Measurements from ENCODE around the gene PAN3.

PAN3 gene

GRCh38 chr13:28258417-28258816, 120.1 kb downstream of the PAN3 start:
- Histone ChIP-seq H3K4me3 (ENCODE audit: low read depth, low read length, poor library complexity, severe bottlenecking) (no peak overlapping the region), H3K9me3 (ENCODE audit: low read length) (no peaks in the 10 kb centered on the region), H3K9me2 (ENCODE audit: low read depth, low read length) (no peaks in the 10 kb centered on the region), H3K27me3 (ENCODE audit: insufficient read depth, low read length) (no peaks in the 10 kb centered on the region), H3K79me2 (ENCODE audit: insufficient read depth, low read length) (no peaks in the 10 kb centered on the region), H3K9ac (ENCODE audit: low read length) (no peak overlapping the region), H3F3A (ENCODE audit: insufficient read depth, low read length) (no peaks in the 10 kb centered on the region), H3K4me2 (ENCODE audit: low read length) (no peak overlapping the region), H4K20me1 (ENCODE audit: insufficient read depth, low read length) (no peaks in the 10 kb centered on the region), H3K4me1 (ENCODE audit: insufficient read depth, low read length, severe bottlenecking) (no peaks in the 10 kb centered on the region), H2AFZ (ENCODE audit: low read length) (no peak overlapping the region), H3K36me3 (ENCODE audit: insufficient read depth, low read length) (peaks cover 24% of the 10 kb centered on the region), H3K27ac (ENCODE audit: low read depth, low read length, poor library complexity, severe bottlenecking) (no peak overlapping the region)
- TF ChIP-seq EZH2 (IDR thresholded peaks at IDR 0.05; ENCODE audit: borderline replicate concordance, low read length) (no peak), CTCF (IDR thresholded peaks at IDR 0.05; ENCODE audit: low read length) (no peak)

GRCh38 chr13:28267497-28267896, 129.2 kb downstream of the PAN3 start:
- Histone ChIP-seq H3K27ac (ENCODE audit: low read depth, low read length, poor library complexity, severe bottlenecking) (no peak overlapping the region), H3K4me3 (ENCODE audit: low read depth, low read length, poor library complexity, severe bottlenecking) (no peak overlapping the region), H3K4me2 (ENCODE audit: low read length) (no peak overlapping the region), H3K9me2 (ENCODE audit: low read depth, low read length) (no peaks in the 10 kb centered on the region), H3K27me3 (ENCODE audit: insufficient read depth, low read length) (no peaks in the 10 kb centered on the region), H2AFZ (ENCODE audit: low read length) (no peak overlapping the region), H3K9me3 (ENCODE audit: low read length) (no peaks in the 10 kb centered on the region), H3K4me1 (ENCODE audit: insufficient read depth, low read length, severe bottlenecking) (peaks cover 16% of the 10 kb centered on the region), H3K36me3 (ENCODE audit: insufficient read depth, low read length) (peaks cover 47% of the 10 kb centered on the region), H3K9ac (ENCODE audit: low read length) (no peak overlapping the region), H4K20me1 (ENCODE audit: insufficient read depth, low read length) (no peaks in the 10 kb centered on the region), H3F3A (ENCODE audit: insufficient read depth, low read length) (no peaks in the 10 kb centered on the region), H3K79me2 (ENCODE audit: insufficient read depth, low read length) (no peaks in the 10 kb centered on the region)
- TF ChIP-seq EZH2 (IDR thresholded peaks at IDR 0.05; ENCODE audit: borderline replicate concordance, low read length) (no peak), CTCF (IDR thresholded peaks at IDR 0.05; ENCODE audit: low read length) (no peak)

- TF ChIP-seq CTCF (IDR thresholded peaks at IDR 0.05; ENCODE audit: low read length) (no peak), EZH2 (IDR thresholded peaks at IDR 0.05; ENCODE audit: borderline replicate concordance, low read length) (no peak)
- Histone ChIP-seq H3K9ac (ENCODE audit: low read length) (no peak overlapping the region), H3K27me3 (ENCODE audit: insufficient read depth, low read length) (no peaks in the 10 kb centered on the region), H3K9me3 (ENCODE audit: low read length) (no peaks in the 10 kb centered on the region), H3K79me2 (ENCODE audit: insufficient read depth, low read length) (no peaks in the 10 kb centered on the region), H3K4me3 (ENCODE audit: low read depth, low read length, poor library complexity, severe bottlenecking) (no peak overlapping the region), H3K9me2 (ENCODE audit: low read depth, low read length) (no peaks in the 10 kb centered on the region), H3F3A (ENCODE audit: insufficient read depth, low read length) (no peaks in the 10 kb centered on the region), H3K4me2 (ENCODE audit: low read length) (no peak overlapping the region), H3K36me3 (ENCODE audit: insufficient read depth, low read length) (peaks cover 38% of the 10 kb centered on the region), H3K4me1 (ENCODE audit: insufficient read depth, low read length, severe bottlenecking) (peaks cover 16% of the 10 kb centered on the region), H2AFZ (ENCODE audit: low read length) (no peak overlapping the region), H3K27ac (ENCODE audit: low read depth, low read length, poor library complexity, severe bottlenecking) (peak overlapping the region; percentile 57), H4K20me1 (ENCODE audit: insufficient read depth, low read length) (no peaks in the 10 kb centered on the region)
Measured at GRCh38 chr13:28268800-28269223, 130.5 kb downstream of the PAN3 start.

All from OCI-LY1 (cell line).